Measurements from ENCODE around the gene SNAP29. TPM values are rescaled to one million over a fixed set of nuclear protein-coding genes. Genes with fewer than 3 reads are reported as not detected.

SNAP29 gene
- total RNA-seq, 5 donors from 2014 or later (not counting 1 experiment from before 2014, with no cell fraction given) = 15.8 to 26.2 (median 23.3) TPM

Other genes with a start within 250 kb of the SNAP29 start
- under 1 TPM in 3 of 5 donors, not detected in 2; 0.16 to 0.30 (median 0.26) TPM for gene SERPIND1, start 84.9 kb upstream of the SNAP29 start, total RNA-seq
- 100 to 1,000 TPM; 135 to 187 (median 143) TPM for gene PI4KA, start 196 bp upstream of the SNAP29 start, total RNA-seq
- 10 to 100 TPM; 41.7 to 87.7 (median 85.4) TPM for gene CRKL, start 58.4 kb downstream of the SNAP29 start, total RNA-seq
- gene AIFM3, start 108.2 kb downstream of the SNAP29 start, total RNA-seq = 1 to 10 TPM in 2 of 5 donors, under 1 TPM in 3; 0.33 to 1.7 (median 0.66) TPM
- 100 to 1,000 TPM in 3 of 5 donors, 10 to 100 TPM in 2; 57.1 to 118 (median 105) TPM for gene LZTR1, start 123.3 kb downstream of the SNAP29 start, total RNA-seq
- 10 to 100 TPM; 46.4 to 61.1 (median 56.8) TPM for gene THAP7, start 143.1 kb downstream of the SNAP29 start, total RNA-seq
- 1 to 10 TPM in 3 of 5 donors, under 1 TPM in 2; 0.29 to 1.6 (median 1.0) TPM for gene P2RX6, start 156.2 kb downstream of the SNAP29 start, total RNA-seq
- under 1 TPM in 3 of 5 donors, not detected in 2; 0.14 to 0.76 (median 0.41) TPM for gene SLC7A4, start 173.6 kb downstream of the SNAP29 start, total RNA-seq
- under 1 TPM in 2 of 5 donors, not detected in 3; 0.16 to 0.25 TPM for gene LRRC74B, start 186.9 kb downstream of the SNAP29 start, total RNA-seq

Measured in T-cell (primary cell).